IMR-90 (cell line): ENCODE measurements around the gene PIK3CA.

Source experiments
- CEBPB ChIP-seq: IDR thresholded peaks from 2 replicates; pipeline ENCODE4 v1.6.1; 2012; ENCODE audit warnings: low read depth, low read length, improper control_type of control experiment
- CTCF ChIP-seq: conservative IDR thresholded peaks from 2 replicates; pipeline ENCODE4 v1.5.1; 2012; ENCODE audit warnings: mild to moderate bottlenecking, low read depth, low read length, improper control_type of control experiment
- MAFK ChIP-seq: IDR thresholded peaks from 2 replicates; pipeline ENCODE4 v1.6.1; 2012; ENCODE audit warnings: low read depth, low read length, improper control_type of control experiment
- POLR2A ChIP-seq: IDR thresholded peaks from 2 replicates; pipeline ENCODE4 v1.6.1; 2012; ENCODE audit warnings: mild to moderate bottlenecking, low read depth, low read length
- RAD21 ChIP-seq: IDR thresholded peaks from 2 replicates; pipeline ENCODE4 v1.6.1; 2012; ENCODE audit warnings: low read length, improper control_type of control experiment
- RCOR1 ChIP-seq: IDR thresholded peaks from 2 replicates; pipeline ENCODE4 v1.6.1; 2012; ENCODE audit warnings: mild to moderate bottlenecking, low read length, improper control_type of control experiment; ENCODE audit not compliant: insufficient replicate concordance
- SMC3 ChIP-seq: fragments of 150-350 bp; IDR thresholded peaks from 2 replicates; pipeline ENCODE4 v1.6.1; 2016; ENCODE audit warnings: low read depth, mild to moderate bottlenecking, antibody characterized with exemption, low read length, moderate library complexity
- TF ChIP-seq, protein P1 (sequence below): fragments of 150-350 bp; IDR thresholded peaks from 2 replicates; pipeline ENCODE4 v1.6.1; 2016; ENCODE audit warnings: low read depth, mild to moderate bottlenecking, low read length, moderate library complexity, borderline replicate concordance

DNA sequence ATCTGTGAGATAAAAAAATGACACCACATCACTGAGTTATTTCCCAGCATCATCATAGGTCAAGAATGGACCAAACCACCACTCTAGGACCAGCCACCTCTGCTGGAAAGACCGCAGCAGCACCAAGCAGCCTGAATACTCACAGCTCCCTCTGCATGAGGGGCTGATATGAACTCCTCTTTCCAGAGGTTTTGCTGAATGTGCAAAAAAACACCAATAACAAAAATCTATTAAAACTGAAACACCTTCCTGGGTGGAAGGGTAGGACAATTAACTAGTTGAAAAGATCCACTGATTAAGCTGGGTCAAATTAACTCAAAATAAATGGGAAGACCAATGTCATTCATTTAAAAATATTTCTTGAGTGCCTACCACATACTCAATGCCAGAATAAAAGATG lies 131.7 kb downstream of the PIK3CA start:
- TF ChIP-seq, protein P1, sequence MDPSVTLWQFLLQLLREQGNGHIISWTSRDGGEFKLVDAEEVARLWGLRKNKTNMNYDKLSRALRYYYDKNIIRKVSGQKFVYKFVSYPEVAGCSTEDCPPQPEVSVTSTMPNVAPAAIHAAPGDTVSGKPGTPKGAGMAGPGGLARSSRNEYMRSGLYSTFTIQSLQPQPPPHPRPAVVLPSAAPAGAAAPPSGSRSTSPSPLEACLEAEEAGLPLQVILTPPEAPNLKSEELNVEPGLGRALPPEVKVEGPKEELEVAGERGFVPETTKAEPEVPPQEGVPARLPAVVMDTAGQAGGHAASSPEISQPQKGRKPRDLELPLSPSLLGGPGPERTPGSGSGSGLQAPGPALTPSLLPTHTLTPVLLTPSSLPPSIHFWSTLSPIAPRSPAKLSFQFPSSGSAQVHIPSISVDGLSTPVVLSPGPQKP: no peak
- TF ChIP-seq POLR2A (no peak), CTCF (no peak), RCOR1 (no peak), RAD21 (no peak), CEBPB (no peak), SMC3 (no peak), MAFK (peak; percentile 95)
